Dedifferentiated amniotic fluid mesenchymal stem cell (primary cell): ENCODE measurements around the gene ALDH4A1.
"Not testable (repeated sequence)": the region's sequence is repeated elsewhere in the genome, so short reads cannot be mapped to it uniquely, and the experiment has no call there.

ENCODE experiments used
- DNase-seq: peaks from one replicate; pipeline ENCODE4 v3.0.0-alpha.2; 2016; ENCODE audit errors: extremely low spot score

Gene ALDH4A1

GRCh38 chr1:18878538-18879214, 23.7 kb downstream of the ALDH4A1 start:
- DNase-seq: no peak

GRCh38 chr1:18877282-18877681, 25.1 kb downstream of the ALDH4A1 start:
- DNase-seq: no peak

DNA sequence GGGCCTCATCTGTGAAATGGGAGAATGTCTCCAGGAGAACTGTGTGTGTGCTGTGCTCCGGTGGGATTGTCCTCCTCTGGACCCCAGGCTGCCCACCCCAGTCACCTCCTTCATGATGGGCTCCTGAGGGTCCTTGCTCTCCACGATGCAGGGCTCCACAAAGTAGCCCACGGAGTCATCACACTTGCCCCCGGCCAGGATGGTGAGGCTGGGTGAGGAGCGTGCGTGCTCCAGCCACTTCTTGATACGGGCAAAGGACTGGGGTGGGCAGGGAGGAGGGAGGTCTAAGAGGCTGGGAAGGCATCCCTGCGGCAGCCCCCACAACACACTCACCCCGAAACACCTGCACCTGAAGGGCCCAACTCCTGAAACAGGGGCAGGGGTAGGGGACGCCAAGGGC, 26.1 kb downstream of the ALDH4A1 start:
- no peak for DNase-seq

- DNase-seq: no peak
Measured at GRCh38 chr1:18875796-18876128, 26.6 kb downstream of the ALDH4A1 start.

DNA sequence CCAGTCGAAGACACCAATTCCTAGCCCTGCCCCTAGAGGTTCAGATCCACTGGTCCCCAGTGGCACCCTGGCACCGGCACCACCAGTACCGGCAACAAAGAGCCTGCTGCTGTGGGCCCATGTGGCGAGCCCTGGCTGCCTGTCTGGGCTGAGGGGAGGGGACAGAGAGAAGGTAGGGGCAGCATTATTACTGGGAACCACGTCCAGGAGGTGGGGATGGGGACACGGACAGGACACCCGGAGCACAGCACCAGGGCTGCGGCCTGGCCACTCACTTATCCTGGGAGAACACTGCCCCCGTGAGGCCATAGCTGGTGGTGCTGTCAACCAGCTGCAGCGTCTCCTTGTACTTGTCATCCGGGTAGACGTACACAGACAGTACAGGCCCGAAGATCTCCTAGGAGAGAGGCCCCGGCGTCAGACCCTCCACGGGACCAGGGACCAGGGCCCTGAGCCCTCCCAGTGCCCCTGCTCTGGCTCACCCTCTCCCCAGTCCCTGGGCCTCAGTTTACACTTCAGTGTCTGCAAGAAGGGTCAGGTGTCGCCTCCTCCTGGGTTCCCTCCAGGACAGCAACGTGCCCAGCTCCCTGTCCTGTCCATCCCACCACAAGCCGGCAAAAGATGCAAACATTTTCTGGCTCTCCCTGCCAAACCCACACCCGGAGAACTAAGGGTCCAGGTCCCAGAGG, 27.1 kb downstream of the ALDH4A1 start:
- peak; percentile 77 for DNase-seq

DNA sequence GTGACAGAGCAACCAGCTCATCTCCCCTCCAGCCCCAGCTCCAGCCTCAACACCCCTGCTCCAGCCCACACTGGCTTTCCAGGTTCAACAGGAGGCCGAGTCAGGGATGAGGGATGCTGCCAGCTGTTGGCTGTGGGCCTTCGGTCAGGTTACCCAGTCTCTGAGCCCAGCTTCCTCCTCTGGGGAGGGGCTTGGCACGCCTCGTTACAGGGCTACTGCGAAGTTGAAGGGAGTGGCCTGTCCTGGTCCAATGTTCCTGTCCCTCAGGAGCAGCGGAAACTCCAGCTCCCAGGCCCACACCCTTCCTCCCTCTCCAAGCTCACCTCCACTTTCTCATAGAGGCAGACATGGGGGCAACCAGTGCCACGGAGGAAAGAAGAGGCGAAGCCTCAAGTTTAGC, 27.8 kb downstream of the ALDH4A1 start:
- DNase-seq: no peak

GRCh38 chr1:18874036-18874435, 28.3 kb downstream of the ALDH4A1 start:
- DNase-seq: no peak

- DNase-seq: no peak
Measured at GRCh38 chr1:18872071-18872611, 30.2 kb downstream of the ALDH4A1 start.

GRCh38 chr1:18871401-18872070, 30.8 kb downstream of the ALDH4A1 start:
- no peak for DNase-seq

DNA sequence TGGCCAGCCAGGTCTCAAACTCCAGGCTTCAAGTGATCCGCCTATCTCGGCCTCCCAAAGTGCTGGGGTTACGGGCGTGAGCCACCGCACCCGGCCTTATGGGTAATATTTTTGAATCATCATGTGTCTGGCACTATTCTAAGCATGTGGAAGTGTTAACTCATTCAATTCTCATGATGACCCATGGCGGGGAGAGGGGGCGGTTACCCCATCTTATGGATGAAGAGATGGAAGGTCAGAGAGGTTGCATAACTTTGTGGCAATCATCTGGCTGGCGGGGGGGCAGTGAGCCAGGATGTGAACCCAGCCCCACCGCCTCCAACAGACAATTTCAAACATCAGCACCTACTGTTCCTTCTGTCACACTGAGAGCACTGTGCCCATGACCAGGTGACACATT, 31.4 kb downstream of the ALDH4A1 start:
- no peak for DNase-seq

GRCh38 chr1:18870595-18870865, 31.8 kb downstream of the ALDH4A1 start:
- not testable (repeated sequence) for DNase-seq

DNA sequence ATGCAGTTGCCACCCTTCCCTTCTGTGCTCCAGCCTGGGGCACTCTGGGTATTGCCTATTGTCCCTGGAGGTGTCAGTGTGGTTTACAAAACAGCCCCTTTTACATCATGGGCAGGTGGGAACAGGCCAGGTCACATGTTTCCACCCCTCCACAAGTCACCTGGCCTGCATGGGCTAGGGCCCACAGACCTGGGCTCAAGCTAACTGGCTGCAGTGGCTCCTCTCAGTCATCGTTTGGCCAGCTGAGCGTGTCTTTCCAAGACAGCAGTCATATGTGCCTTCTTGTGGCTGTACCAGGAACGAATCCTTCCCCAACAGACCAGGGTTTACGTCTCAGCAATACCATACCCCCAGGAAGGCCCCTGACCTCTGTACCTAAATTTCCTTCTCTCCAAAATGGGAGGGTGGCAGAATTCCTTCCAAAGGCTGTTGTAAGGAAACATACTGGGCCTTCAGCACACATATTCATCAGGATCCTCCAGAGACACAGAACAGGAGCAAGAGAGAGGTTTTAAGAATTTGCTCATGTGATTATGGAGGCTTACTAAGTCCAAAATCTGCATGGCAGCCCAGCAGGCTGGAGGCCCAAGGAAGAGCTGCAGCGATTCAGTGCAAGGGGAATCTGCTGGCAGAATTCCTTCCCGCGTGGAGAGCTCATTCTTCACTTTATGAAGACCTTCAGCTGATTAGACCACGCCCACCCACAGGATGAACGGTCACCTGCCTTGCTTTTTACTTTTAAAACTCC, 32.3 kb downstream of the ALDH4A1 start:
- DNase-seq: no peak

GRCh38 chr1:18868801-18869424, 33.4 kb downstream of the ALDH4A1 start:
- no peak for DNase-seq

DNA sequence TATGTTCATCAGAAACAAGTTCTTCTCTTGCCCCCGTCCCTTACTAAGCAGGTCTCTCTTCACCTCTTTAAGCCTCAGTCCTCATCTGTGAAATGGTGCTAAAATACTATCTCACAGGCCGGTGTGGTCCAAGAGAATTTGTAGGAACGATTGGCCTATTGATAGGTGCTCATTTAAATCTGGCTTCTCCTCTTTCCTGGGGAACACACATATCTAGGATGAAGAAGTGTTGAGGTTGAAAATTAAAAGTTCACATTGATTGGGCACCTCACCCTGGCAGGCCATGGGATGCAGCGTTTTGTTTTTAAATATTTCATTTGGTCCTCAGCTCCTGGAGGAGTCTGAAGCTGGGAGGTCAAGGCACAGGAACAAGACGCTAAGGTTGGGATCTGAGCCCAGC, 34.0 kb downstream of the ALDH4A1 start:
- no peak for DNase-seq

DNA sequence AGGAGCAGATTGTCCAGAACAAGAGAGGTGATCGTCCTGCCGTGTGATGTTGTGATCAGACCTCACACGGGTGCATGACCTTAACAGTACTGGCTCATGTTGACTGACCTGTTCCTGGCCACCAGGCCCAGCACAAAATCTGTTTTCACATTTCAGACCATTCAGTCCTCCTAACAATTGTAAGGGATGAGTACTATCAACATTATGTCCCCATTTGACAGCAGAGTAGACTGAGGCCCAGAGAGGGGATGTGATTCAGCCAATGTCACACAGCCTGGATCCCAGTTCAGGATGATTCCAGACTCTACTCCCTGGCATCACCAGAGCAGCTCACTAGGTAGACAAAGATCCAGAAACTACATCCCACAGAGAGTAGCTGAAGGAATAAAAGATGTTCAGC, 35.5 kb downstream of the ALDH4A1 start:
- DNase-seq: no peak

DNA sequence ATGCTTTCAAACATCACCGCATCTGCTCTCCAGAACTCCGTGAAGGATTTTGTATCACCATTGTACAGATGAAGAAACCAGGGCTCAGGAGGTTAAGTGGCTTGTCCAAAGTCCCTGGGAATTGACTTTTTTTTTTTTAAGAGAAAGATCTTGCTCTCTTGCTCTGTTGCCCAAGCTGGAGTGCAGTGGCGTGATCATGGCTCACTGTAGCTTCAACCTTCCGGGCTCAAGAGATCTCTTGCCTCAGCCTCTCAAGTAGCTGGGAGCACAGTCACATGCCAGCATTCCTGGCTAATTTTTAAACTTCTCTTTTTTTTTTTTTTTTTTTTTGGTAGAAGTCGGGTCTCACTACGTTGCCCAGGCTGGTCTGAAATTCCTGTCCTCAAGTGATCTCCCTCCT, 36.0 kb downstream of the ALDH4A1 start:
- DNase-seq: no peak

- no peak for DNase-seq
Measured at GRCh38 chr1:18865176-18865575, 37.2 kb downstream of the ALDH4A1 start.

GRCh38 chr1:18861590-18861989, 40.8 kb downstream of the ALDH4A1 start:
- DNase-seq: no peak

GRCh38 chr1:18861082-18861481, 41.3 kb downstream of the ALDH4A1 start:
- no peak for DNase-seq

- DNase-seq: no peak
Measured at GRCh38 chr1:18859560-18859959, 42.8 kb downstream of the ALDH4A1 start, which contains the start of gene TAS1R2. Gene TAS1R2, minus strand, starts transcription at chr1:18859660. Its CDS starts 0 bp downstream, at chr1:18859660.

DNA sequence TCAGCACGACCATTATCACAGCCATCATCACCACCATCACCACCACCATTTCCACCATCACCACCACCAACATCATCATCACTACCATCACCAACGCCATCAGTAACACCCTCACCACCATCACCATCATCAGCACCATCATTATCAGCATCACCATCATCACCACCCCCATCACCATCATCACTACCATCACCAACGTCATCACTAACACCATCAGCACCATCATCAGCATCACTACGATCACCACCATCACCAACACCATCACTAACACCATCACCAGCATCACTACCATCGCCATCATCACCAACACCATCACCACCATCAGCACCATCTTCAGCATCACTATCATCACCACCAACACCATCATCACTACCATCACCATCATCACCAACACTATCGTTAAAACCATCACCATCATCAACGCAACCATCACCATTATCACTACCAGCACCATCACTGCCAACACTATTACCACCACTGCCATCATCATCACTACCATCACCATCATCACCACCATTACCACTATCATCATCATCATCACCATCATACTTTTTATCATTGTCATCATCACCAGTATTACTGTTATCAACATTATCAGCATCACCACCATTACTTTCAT, 44.2 kb downstream of the ALDH4A1 start:
- DNase-seq: no peak
